ENCODE results near the gene PLPP2.

The PLPP2 gene

GRCh38 chr19:313988-314815 is 23.0 kb upstream of the PLPP2 start:
- no peak for DNase-seq

DNA sequence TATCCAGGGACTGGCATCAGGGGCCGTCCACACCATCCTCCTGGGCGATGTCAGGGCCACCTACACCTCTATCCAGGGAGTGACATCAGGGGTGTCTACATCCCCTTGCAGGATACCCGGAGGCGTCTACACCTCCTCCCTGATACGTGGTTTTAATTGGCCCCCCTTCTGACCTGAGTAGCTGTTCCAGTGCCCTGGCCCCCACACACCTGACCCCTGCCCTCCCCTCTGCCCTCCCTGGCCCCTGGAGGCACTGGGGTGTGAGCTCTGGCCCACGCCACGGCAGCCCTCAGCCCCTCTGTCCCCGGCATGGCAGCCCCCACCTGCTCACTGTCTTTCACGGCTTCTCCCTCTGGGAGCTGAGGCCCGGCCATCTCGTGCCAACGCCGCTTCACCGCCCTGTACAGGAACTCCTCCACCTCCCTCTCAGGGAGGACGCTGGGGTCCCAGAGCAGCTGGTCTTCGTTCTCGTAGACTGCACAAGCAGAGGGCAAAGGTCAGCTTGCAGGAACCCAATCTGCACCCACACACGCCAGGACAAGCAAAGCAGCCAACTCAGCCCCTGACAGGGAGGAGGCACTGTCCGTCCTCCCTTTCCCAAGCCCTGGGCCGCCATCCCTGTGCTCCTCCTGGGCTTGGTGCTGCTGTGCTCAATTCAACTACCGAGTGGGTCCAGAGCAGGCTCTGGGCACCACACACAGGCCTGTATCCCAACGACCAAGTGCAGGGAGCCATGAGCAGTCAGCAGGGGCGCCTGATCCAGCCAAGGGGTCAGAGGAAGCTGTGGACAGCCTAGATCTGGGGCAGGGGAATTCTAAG is 22.2 kb upstream of the PLPP2 start:
- DNase-seq, result no peak

DNA sequence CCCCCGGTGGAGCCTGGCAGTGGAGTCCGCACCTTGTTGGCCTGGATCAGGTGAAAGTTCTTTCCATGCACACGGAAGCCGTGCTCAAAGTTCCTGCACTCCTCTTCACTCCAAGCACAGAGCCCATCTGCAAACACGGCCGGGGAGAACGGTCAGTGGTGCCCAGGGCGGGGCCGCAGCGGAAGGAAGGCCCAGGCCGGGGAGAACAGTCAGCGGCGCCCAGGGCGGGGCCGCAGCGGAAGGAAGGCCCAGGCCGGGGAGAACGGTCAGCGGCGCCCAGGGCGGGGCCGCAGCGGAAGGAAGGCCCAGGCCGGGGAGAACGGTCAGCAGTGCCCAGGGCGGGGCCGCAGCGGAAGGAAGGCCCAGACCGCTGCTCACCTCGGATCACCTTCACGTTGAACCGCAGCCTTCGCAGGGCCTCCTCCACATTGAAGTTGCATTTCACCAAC is 20.6 kb upstream of the PLPP2 start:
- DNase-seq, result no peak

- DNase-seq, result no peak
These were observed 19.7 kb upstream of the PLPP2 start for GRCh38 chr19:310781-311496.

- no peak for DNase-seq
These were observed 19.0 kb upstream of the PLPP2 start for GRCh38 chr19:310141-310651.

- no peak for DNase-seq
These were observed 18.0 kb upstream of the PLPP2 start for GRCh38 chr19:309206-309565.

DNA sequence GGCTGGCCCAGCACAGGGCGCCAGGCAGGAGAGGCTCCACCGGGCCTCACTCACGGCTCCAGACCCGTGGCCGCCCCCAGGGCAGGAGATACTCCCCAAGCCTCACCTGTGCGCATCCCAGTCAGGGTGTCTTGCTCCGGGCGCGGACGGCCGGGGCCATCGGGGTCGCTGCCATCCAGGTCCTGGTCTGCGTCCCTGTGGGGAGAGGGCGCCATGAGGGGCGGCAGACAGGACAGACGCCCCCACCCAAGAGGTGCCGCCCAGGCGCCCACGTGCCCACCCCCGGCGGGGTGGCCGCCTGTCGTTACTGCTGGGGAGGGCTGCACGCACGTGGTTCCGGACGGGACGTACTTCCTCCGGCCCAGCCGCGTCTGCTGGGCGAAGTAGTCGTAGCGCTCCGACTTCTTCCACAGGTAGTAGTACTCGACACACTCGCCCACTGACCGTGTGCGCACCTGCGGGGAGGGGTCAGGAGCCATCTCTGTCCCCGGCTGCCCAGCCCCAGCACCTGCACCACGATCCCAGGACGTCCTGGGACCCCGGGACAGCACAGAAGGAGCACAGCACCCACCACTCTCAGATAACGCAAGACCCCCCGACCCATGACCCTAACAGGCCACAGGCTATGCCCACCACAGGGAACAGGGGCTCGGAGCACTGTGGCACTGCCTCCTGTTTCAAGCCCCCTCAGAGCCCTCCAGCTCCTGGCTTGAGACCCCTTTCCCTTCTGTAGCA is 17.4 kb upstream of the PLPP2 start:
- no peak for DNase-seq

- no peak for DNase-seq
These were observed 16.7 kb upstream of the PLPP2 start for GRCh38 chr19:307793-308420.

- DNase-seq, result no peak
These were observed 15.9 kb upstream of the PLPP2 start for GRCh38 chr19:307111-307531.

DNA sequence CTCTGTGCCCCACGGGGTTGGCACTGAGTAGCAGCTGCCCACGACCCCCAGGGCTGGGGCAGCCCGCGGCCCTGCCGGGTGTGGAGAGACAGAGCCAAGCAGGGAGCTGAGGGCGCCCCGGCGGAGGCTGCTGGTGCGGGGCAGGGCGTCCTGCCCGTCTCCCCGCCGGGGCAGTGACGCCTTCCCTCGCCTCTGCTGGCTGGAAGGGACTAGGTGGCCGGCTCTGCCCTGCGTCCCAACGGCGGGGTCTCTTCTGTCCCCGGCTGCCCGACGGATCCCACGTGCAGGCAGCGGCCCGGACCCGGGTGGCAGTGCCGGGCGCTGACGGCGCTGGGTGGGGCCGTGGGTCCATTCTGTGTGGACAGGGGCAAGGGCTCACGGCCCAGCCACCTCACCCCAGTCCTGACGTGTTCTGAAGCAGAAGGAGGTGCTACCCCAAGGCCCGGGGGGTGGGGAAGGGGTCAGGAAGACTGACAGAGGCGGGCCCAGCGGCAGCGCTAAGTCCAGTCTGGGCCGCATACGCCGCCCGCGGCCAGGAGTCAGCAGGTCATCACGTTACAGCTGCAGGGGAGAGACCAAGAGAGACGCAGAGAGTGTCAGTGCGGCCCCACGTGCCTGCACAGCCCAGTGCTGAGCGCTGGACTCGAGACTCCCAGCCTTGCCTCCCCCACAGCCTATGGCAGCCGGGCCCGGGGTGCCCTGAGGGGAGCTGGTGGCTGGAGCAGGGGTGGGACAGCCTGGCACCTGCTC is 15.1 kb upstream of the PLPP2 start:
- DNase-seq, result no peak

GRCh38 chr19:305240-306150 is 14.3 kb upstream of the PLPP2 start:
- no peak for DNase-seq

DNA sequence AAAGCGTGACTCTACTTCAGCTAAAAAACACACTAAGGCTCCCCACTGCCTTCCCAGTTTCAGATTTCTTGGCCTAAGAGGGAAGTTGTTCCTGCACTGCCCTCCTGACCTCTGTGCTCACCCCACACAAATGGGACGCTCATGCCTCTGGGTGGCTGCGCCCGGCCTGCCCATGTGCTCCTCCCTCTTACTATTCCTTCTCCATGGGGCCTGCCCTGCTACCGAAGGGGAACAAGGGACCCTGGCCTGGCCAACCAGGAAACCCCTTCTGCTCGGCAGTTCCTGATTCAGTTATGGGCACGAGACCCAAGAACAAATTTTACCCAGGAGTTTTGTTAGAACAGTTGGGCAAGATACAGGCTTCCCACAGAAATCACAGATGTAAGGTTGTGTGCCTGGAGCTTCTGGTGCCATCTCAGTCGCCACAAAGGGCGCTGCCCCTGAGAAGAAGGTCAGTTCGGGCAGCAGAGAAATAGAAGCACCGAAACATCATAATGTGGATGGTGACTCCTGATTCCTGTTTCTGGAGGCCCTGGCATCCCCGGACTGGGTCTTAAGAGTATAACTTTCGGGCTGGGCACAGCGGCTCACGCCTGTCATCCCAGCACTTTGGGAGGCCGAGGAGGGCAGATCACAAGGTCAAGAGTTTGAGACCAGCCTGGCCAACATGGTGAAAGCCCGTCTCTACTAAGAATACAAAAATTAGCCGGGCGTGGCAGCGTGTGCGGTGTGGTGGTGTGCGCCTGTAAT is 5.4 kb upstream of the PLPP2 start:
- DNase-seq, result no peak

- no peak for DNase-seq
These were observed 4.6 kb upstream of the PLPP2 start for GRCh38 chr19:295687-296370.

- peak; percentile 49 for DNase-seq
These were observed 3.9 kb upstream of the PLPP2 start for GRCh38 chr19:294946-295686.

GRCh38 chr19:294341-294945 is 3.2 kb upstream of the PLPP2 start:
- DNase-seq, result no peak

DNA sequence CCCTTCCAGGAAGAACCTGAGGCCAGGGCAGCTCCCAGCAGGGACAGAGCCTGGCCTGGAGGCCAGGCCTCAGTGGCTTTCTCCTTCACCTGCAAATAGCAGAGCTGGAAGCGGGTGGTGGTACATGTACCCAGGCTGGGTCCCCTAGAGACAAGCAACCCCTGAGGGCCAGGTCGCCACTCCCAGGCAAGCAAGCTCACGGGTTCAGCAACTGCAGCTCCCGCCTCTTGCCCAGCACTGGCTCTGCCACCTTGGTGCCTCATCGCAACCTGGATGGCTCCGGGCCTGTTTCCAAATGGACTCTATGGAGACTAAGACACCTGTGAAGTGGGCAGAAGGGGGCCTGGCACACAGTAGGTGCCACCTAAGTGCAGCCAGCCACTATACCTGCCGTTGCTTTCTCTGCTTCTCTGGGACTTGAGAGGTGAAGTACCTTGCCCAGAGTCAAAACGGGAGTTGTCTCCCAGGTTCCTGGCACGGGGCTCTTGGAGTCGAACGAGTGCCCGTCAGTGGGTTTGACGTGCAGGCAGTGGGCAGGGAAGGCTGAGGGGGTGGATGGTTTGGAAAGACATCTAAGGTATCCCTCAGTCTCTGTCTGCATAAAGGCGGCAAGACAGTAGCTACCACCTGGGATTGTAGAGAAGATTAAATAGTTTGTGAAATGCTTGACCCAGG is 2.4 kb upstream of the PLPP2 start:
- DNase-seq, result no peak

GRCh38 chr19:292951-293350 is 1.7 kb upstream of the PLPP2 start:
- no peak for DNase-seq
